Mesendoderm (in vitro differentiated cells): ENCODE data around the gene RADX. TPM values are rescaled to one million over a fixed set of nuclear protein-coding genes. Genes with fewer than 3 reads are reported as not detected.
A peak's percentile ranks its signal among the peaks of the same experiment; 100 is the strongest.

Experiments used
- DNase-seq: peaks from one replicate; pipeline ENCODE4 v3.0.0; 2013
- H2AK5ac ChIP-seq: 2 replicates; pipeline ENCODE4 v1.6.1; 2013; ENCODE audit warnings: low read length, inconsistent platforms
- H2BK120ac ChIP-seq: 2 replicates; pipeline ENCODE4 v1.6.1; 2013; ENCODE audit warnings: low read depth, mild to moderate bottlenecking, low read length, moderate library complexity, mixed read lengths
- H2BK15ac ChIP-seq: replicated peaks from 2 replicates; pipeline ENCODE4 v1.6.1; 2013; ENCODE audit warnings: low read depth, mild to moderate bottlenecking, moderate library complexity
- H2BK5ac ChIP-seq: 2 replicates; pipeline ENCODE4 v1.6.1; 2013; ENCODE audit warnings: low read length, inconsistent platforms
- H3K18ac ChIP-seq: 2 replicates; pipeline ENCODE4 v1.6.1; 2013; ENCODE audit warnings: mild to moderate bottlenecking, low read length, mixed read lengths
- H3K23ac ChIP-seq: one replicate; pipeline ENCODE4 v1.6.1; 2013; ENCODE audit warnings: low read length
- H3K27ac ChIP-seq: 2 replicates; pipeline ENCODE4 v1.5.1; 2013; ENCODE audit warnings: low read depth, mild to moderate bottlenecking, inconsistent platforms, low read length, moderate library complexity
- H3K27me3 ChIP-seq: 2 replicates; pipeline ENCODE4 v1.6.1; 2013; ENCODE audit warnings: low read length, control low read depth, mild to moderate bottlenecking, inconsistent platforms; ENCODE audit not compliant: insufficient read depth, poor library complexity
- H3K36me3 ChIP-seq: 2 replicates; pipeline ENCODE4 v1.6.1; 2013; ENCODE audit warnings: low read length, inconsistent platforms; ENCODE audit not compliant: control insufficient read depth, insufficient read depth
- H3K4ac ChIP-seq: one replicate; pipeline ENCODE4 v1.6.1; 2013; ENCODE audit warnings: low read depth, mild to moderate bottlenecking, low read length, moderate library complexity
- H3K4me1 ChIP-seq: 2 replicates; pipeline ENCODE4 v1.6.1; 2013; ENCODE audit warnings: low read depth, low read length, inconsistent platforms; ENCODE audit not compliant: control insufficient read depth
- H3K4me2 ChIP-seq: 2 replicates; pipeline ENCODE4 v1.6.1; 2013; ENCODE audit warnings: low read length
- H3K4me3 ChIP-seq: 2 replicates; pipeline ENCODE4 v1.5.1; 2013; ENCODE audit warnings: mild to moderate bottlenecking, low read length
- H3K56ac ChIP-seq: one replicate; pipeline ENCODE4 v1.6.1; 2013; ENCODE audit warnings: low read length
- H3K79me1 ChIP-seq: 2 replicates; pipeline ENCODE4 v1.6.1; 2013; ENCODE audit warnings: low read length, inconsistent platforms
- H3K79me2 ChIP-seq: 2 replicates; pipeline ENCODE4 v1.6.1; 2013; ENCODE audit warnings: mild to moderate bottlenecking, low read length; ENCODE audit not compliant: control insufficient read depth, insufficient read depth
- H3K9ac ChIP-seq: 2 replicates; pipeline ENCODE4 v1.6.1; 2013; ENCODE audit warnings: low read length, inconsistent platforms
- H4K5ac ChIP-seq: one replicate; pipeline ENCODE4 v1.6.1; 2013; ENCODE audit warnings: low read length
- H4K8ac ChIP-seq: one replicate; pipeline ENCODE4 v1.6.1; 2013; ENCODE audit warnings: low read depth, mild to moderate bottlenecking, control low read depth, low read length, moderate library complexity
- WGBS: extraction: QIAGEN DNeasy Blood & Tissue Kit; methylation state at CpG from one replicate; pipeline ENCODE4 v1.1.7; 2013; ENCODE audit warnings: low lambda C conversion rate, missing lambda C conversion rate; ENCODE audit not compliant: insufficient coverage; ENCODE audit errors: extremely low coverage; 5-methylcytosine and 5-hydroxymethylcytosine counted together
- polyA plus RNA-seq, 2 experiments: library from polyadenylated mRNA; stranded (reverse); fragments of 200-250 nt; gene quantifications; one replicate each; pipeline ENCODE4 v1.2.3, GENCODE V29; 2013

RADX gene
- 2.5 TPM for polyA plus RNA-seq (2013, experiment 1 of 2)
- 2.0 TPM for polyA plus RNA-seq (2013, experiment 2 of 2)

- H2BK5ac ChIP-seq = no peak within 1 kb of the TSS
- H3K4me1 ChIP-seq = no peaks in the 10 kb centered on the region
- H3K27me3 ChIP-seq = no peaks in the 10 kb centered on the region
- no peak within 1 kb of the TSS for H4K5ac ChIP-seq
- H3K56ac ChIP-seq = peak within 1 kb of the TSS; percentile 42
- H3K4me2 ChIP-seq = peak within 1 kb of the TSS; percentile 49
- H3K27ac ChIP-seq = no peak within 1 kb of the TSS
- no peaks in the 10 kb centered on the region for H3K36me3 ChIP-seq
- H3K4me3 ChIP-seq = peak within 1 kb of the TSS; percentile 32
- H2BK120ac ChIP-seq = no peak within 1 kb of the TSS
- H2AK5ac ChIP-seq = no peak within 1 kb of the TSS
- H3K18ac ChIP-seq = no peak within 1 kb of the TSS
- peak; percentile 92 for DNase-seq
- H3K79me2 ChIP-seq = no peaks in the 10 kb centered on the region
- H2BK15ac ChIP-seq = no peak within 1 kb of the TSS
- H4K8ac ChIP-seq = no peak within 1 kb of the TSS
- H3K23ac ChIP-seq = no peak within 1 kb of the TSS
- no peak within 1 kb of the TSS for H3K4ac ChIP-seq
- no CpG with 5 or more reads among the region's 46 CpGs for WGBS
- peak within 1 kb of the TSS; percentile 47 for H3K9ac ChIP-seq
- H3K79me1 ChIP-seq = no peaks in the 10 kb centered on the region
These were observed at the start of gene RADX for GRCh38 chrX:106611679-106612392. Gene RADX, plus strand, starts transcription at chrX:106611978. Its CDS starts 103 bp downstream, at chrX:106612081.

- WGBS = no CpG with 5 or more reads among the region's 2 CpGs
- no peaks in the 10 kb centered on the region for H3K79me2 ChIP-seq
- no peaks in the 10 kb centered on the region for H3K27me3 ChIP-seq
- H2BK120ac ChIP-seq = no peak overlapping the region
- H3K4me2 ChIP-seq = no peak overlapping the region
- H3K4me3 ChIP-seq = no peak overlapping the region
- H3K18ac ChIP-seq = no peak overlapping the region
- no peaks in the 10 kb centered on the region for H3K79me1 ChIP-seq
- no peak overlapping the region for H2AK5ac ChIP-seq
- H3K4ac ChIP-seq = no peak overlapping the region
- H4K8ac ChIP-seq = no peak overlapping the region
- H3K36me3 ChIP-seq = no peaks in the 10 kb centered on the region
- no peak overlapping the region for H4K5ac ChIP-seq
- H3K4me1 ChIP-seq = no peaks in the 10 kb centered on the region
- H3K27ac ChIP-seq = no peak overlapping the region
- no peak overlapping the region for H2BK15ac ChIP-seq
- no peak for DNase-seq
- no peak overlapping the region for H3K9ac ChIP-seq
- H2BK5ac ChIP-seq = no peak overlapping the region
- H3K56ac ChIP-seq = no peak overlapping the region
- H3K23ac ChIP-seq = no peak overlapping the region
These were observed 46.8 kb upstream of the RADX start for GRCh38 chrX:106564986-106565385.

GRCh38 chrX:106566362-106566761 is 45.4 kb upstream of the RADX start:
- Histone ChIP-seq H4K5ac (no peak overlapping the region), H3K79me2 (no peaks in the 10 kb centered on the region), H3K79me1 (no peaks in the 10 kb centered on the region), H2AK5ac (no peak overlapping the region), H3K56ac (no peak overlapping the region), H4K8ac (no peak overlapping the region), H3K4me3 (no peak overlapping the region), H3K27ac (no peak overlapping the region), H3K4me2 (no peak overlapping the region), H3K23ac (no peak overlapping the region), H3K36me3 (no peaks in the 10 kb centered on the region), H2BK15ac (no peak overlapping the region), H3K18ac (no peak overlapping the region), H2BK5ac (no peak overlapping the region), H3K27me3 (no peaks in the 10 kb centered on the region), H3K4me1 (no peaks in the 10 kb centered on the region), H3K9ac (no peak overlapping the region), H3K4ac (no peak overlapping the region), H2BK120ac (no peak overlapping the region)
- DNase-seq = no peak
- WGBS = no CpG with 5 or more reads among the region's 8 CpGs

GRCh38 chrX:106581856-106582255 is 29.9 kb upstream of the RADX start:
- H3K18ac ChIP-seq = no peak overlapping the region
- no peak overlapping the region for H2BK5ac ChIP-seq
- no peaks in the 10 kb centered on the region for H3K79me1 ChIP-seq
- no peak overlapping the region for H2BK120ac ChIP-seq
- H3K36me3 ChIP-seq = no peaks in the 10 kb centered on the region
- no peak overlapping the region for H3K4ac ChIP-seq
- H3K4me2 ChIP-seq = no peak overlapping the region
- H4K8ac ChIP-seq = no peak overlapping the region
- no peak overlapping the region for H2BK15ac ChIP-seq
- H3K23ac ChIP-seq = no peak overlapping the region
- H4K5ac ChIP-seq = no peak overlapping the region
- H3K27ac ChIP-seq = no peak overlapping the region
- H3K9ac ChIP-seq = no peak overlapping the region
- no peak overlapping the region for H3K56ac ChIP-seq
- H3K4me3 ChIP-seq = no peak overlapping the region
- no CpG with 5 or more reads among the region's 1 CpG for WGBS
- H2AK5ac ChIP-seq = no peak overlapping the region
- DNase-seq = no peak
- no peaks in the 10 kb centered on the region for H3K79me2 ChIP-seq
- H3K27me3 ChIP-seq = no peaks in the 10 kb centered on the region
- H3K4me1 ChIP-seq = no peaks in the 10 kb centered on the region

- Histone ChIP-seq H3K4ac (no peak overlapping the region), H4K5ac (no peak overlapping the region), H3K56ac (no peak overlapping the region), H3K27me3 (no peaks in the 10 kb centered on the region), H3K79me1 (no peaks in the 10 kb centered on the region), H3K27ac (no peak overlapping the region), H3K23ac (no peak overlapping the region), H3K9ac (no peak overlapping the region), H2AK5ac (no peak overlapping the region), H3K79me2 (no peaks in the 10 kb centered on the region), H2BK120ac (no peak overlapping the region), H3K4me1 (no peaks in the 10 kb centered on the region), H2BK5ac (no peak overlapping the region), H4K8ac (no peak overlapping the region), H3K36me3 (no peaks in the 10 kb centered on the region), H3K18ac (no peak overlapping the region), H3K4me3 (no peak overlapping the region), H3K4me2 (no peak overlapping the region), H2BK15ac (no peak overlapping the region)
- no peak for DNase-seq
- no CpG with 5 or more reads among the region's 2 CpGs for WGBS
These were observed 26.3 kb upstream of the RADX start for GRCh38 chrX:106585478-106585877.

GRCh38 chrX:106588801-106589200 is 23.0 kb upstream of the RADX start:
- H3K36me3 ChIP-seq = no peaks in the 10 kb centered on the region
- no peaks in the 10 kb centered on the region for H3K4me1 ChIP-seq
- no peak overlapping the region for H3K56ac ChIP-seq
- no peak for DNase-seq
- H2AK5ac ChIP-seq = no peak overlapping the region
- H3K18ac ChIP-seq = no peak overlapping the region
- H3K9ac ChIP-seq = no peak overlapping the region
- H3K79me2 ChIP-seq = no peaks in the 10 kb centered on the region
- H2BK5ac ChIP-seq = no peak overlapping the region
- H4K8ac ChIP-seq = no peak overlapping the region
- no CpG with 5 or more reads among the region's 2 CpGs for WGBS
- H3K23ac ChIP-seq = no peak overlapping the region
- H3K27me3 ChIP-seq = no peaks in the 10 kb centered on the region
- H3K4me3 ChIP-seq = no peak overlapping the region
- H3K27ac ChIP-seq = no peak overlapping the region
- no peak overlapping the region for H3K4ac ChIP-seq
- H4K5ac ChIP-seq = no peak overlapping the region
- no peak overlapping the region for H3K4me2 ChIP-seq
- no peaks in the 10 kb centered on the region for H3K79me1 ChIP-seq
- H2BK15ac ChIP-seq = no peak overlapping the region
- no peak overlapping the region for H2BK120ac ChIP-seq
